Prostate gland (tissue), 2 donors: Measurements from ENCODE around the gene REPIN1.

Source experiments
- CTCF ChIP-seq, 4 experiments: fragments of 200-600 bp in 2 of 4; fragments of 450-650 bp in 2 of 4; sonication (generic) in 2 of 4; IDR thresholded peaks; 1 replicate in 3 of 4; 2 replicates in 1 of 4; pipeline ENCODE4 v1.5.1; 2016 to 2019; ENCODE audit warnings: antibody characterized with exemption in 4 of 4, mild to moderate bottlenecking in 2 of 4, moderate library complexity in 2 of 4
- POLR2AphosphoS5 ChIP-seq: sonication (generic); formaldehyde crosslinking; IDR thresholded peaks from one replicate; pipeline ENCODE4 v1.6.1; 2017; ENCODE audit warnings: antibody characterized with exemption

DNA sequence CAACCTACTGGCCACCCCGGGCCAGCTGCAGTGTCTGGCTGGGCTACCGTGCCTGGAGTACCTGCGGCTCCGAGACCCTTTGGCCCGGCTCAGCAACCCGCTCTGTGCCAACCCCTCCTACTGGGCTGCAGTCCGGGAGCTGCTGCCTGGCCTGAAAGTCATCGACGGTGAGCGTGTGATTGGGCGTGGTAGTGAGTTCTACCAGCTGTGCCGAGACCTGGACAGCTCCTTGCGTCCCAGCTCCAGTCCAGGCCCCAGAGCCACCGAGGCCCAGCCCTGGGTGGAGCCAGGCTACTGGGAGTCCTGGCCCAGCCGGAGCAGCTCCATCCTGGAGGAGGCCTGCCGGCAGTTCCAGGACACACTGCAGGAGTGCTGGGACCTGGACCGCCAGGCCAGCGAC is 31.4 kb upstream of the REPIN1 start:
- TF ChIP-seq CTCF (IDR thresholded peaks at IDR 0.05) (no peak), POLR2AphosphoS5 (no peak)
